LNCaP clone FGC (cell line): Measurements from ENCODE around the gene KRTAP27-1.
A peak's percentile ranks its signal among the peaks of the same experiment; 100 is the strongest.

Source experiments
- DNase-seq: peaks from one replicate; pipeline ENCODE4 v3.0.0-alpha.2; 2011; ENCODE audit warnings: low read depth
- H3K4me3 ChIP-seq: 2 replicates; pipeline ENCODE4 v1.5.1; 2011; ENCODE audit warnings: mild to moderate bottlenecking, low read depth, low read length, control low read depth
- TF ChIP-seq, protein P1 (sequence below): IDR thresholded peaks from 2 replicates; pipeline ENCODE4 v1.5.1; 2012; ENCODE audit warnings: mild to moderate bottlenecking; ENCODE audit not compliant: control insufficient read depth, insufficient read depth; ENCODE audit errors: extremely low read depth

Gene KRTAP27-1

DNA sequence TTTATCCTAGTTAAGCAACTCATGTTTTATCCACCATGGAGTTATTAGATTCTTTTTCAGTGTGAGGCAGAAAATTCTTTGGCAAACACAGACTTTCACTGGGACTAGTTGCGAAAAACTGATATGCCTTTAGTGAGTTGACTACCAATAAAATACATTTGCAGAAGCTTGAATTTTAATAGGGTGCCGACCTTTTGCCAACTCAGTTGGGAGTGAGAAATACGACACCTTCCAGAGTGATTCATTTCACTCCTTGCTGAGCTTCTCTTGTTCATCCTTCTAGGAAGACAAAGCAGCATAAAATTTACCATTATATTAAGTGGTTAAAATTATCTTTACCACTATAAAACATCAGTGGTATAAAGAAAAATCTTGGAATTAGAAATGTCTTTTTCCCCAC, 12.1 kb upstream of the KRTAP27-1 start:
- no peak for DNase-seq
- TF ChIP-seq, protein P1, sequence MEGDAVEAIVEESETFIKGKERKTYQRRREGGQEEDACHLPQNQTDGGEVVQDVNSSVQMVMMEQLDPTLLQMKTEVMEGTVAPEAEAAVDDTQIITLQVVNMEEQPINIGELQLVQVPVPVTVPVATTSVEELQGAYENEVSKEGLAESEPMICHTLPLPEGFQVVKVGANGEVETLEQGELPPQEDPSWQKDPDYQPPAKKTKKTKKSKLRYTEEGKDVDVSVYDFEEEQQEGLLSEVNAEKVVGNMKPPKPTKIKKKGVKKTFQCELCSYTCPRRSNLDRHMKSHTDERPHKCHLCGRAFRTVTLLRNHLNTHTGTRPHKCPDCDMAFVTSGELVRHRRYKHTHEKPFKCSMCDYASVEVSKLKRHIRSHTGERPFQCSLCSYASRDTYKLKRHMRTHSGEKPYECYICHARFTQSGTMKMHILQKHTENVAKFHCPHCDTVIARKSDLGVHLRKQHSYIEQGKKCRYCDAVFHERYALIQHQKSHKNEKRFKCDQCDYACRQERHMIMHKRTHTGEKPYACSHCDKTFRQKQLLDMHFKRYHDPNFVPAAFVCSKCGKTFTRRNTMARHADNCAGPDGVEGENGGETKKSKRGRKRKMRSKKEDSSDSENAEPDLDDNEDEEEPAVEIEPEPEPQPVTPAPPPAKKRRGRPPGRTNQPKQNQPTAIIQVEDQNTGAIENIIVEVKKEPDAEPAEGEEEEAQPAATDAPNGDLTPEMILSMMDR, result no peak
- no peak overlapping the region for H3K4me3 ChIP-seq

DNA sequence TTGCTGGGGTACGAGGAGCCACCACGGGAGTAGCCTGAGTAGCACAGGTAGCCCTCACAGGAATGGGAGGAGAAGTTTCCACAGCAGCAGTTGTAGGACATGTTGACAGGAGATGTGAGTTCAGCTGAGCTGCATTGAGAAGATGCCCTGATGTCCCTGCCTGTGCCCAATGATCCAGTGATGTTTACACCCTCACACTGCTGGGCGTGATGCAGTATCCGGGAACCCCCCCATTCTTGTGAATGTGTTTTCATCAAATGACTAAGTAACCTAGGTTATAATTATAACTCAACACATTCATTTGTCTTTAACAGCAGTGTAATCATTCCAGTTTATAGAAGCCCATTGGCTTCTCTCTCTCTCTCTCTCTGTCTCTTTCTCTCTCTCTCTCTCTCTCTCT, 11.0 kb upstream of the KRTAP27-1 start, which contains the start of gene KRTAP23-1:
KRTAP23-1 (minus strand) TSS at position 101 of the 400 bp plus-strand sequence; CDS start at position 101, 0 bp downstream.
- no peak within 1 kb of the TSS for H3K4me3 ChIP-seq
- no peak for DNase-seq
- TF ChIP-seq, protein P1, result no peak

DNA sequence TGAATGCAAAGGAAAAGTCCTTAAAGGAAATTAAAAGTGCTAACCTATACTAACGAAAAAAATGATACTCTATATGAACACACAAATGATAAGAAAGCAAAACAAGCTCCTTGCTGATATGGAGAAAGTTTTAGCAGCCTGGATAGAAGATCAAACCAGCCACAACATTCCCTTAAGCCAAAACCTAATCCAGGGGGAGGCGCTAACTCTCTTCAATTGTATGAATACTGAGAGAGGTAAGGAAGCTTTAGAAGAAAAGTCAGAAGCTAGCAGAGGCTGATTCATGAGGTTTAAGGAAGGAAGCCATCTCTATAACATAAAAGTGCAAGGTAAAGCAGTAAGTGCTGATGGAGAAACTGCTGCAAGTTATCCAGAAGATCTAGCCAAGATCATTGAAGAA, 7.5 kb upstream of the KRTAP27-1 start:
- H3K4me3 ChIP-seq, result no peak overlapping the region
- TF ChIP-seq, protein P1, result no peak
- DNase-seq, result no peak

DNA sequence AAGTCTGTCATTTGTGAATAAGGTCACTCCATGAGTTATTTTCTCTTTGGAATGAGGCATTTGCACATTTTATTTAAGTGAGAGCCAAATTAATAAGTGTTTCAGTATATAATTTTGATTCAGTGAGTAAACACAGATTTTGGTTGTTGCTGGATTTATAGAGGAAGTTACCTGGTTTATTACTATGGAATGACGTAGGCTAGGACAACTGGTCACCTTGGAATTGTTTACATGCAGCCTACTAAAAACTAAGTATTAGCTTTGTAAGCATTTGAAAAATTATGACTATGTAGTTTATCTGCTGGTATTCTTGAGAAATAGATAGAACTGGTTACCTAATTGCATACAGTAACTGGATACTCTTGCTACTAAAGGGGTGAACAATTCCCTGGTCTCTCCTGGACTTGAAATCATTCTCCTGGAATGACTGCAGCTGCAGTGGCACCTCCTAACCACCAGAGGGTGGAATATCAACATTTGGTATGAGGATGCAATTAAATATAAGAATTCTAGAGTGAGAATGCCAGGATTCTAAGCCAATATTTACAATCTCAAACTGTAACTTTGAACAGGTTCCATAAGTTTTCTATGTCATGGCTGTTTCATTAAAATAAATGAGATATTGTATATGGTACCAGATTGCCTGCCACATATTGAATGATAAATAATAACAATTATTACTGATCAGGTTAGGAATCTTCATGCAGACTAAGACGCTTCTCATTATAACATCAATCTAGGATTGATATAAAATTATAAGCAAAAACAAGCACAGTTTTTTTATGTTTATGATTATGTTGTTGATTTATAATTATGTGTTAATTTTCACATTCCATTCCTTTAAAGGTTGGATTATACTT, 3.5 kb upstream of the KRTAP27-1 start:
- H3K4me3 ChIP-seq, result no peak overlapping the region
- TF ChIP-seq, protein P1, result peak; percentile 78
- DNase-seq, result peak; percentile 81

DNA sequence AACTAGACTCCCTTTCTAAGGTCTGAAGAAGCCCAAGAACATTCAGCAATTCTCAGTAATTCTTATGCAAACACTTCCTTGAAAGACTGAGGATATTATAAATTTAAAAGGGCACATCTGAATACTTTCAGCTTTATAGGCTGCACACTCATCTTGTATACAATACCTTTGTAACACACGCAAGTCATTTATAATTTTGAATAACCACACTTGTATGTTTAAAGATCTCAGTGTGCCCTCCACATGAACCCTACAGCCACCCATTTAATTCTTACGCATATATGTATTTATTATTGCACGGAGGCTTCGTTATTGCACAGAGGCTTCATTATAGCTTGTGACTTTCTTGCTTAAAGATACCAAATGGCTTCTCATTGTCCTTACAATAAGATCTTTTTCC, 1.2 kb upstream of the KRTAP27-1 start:
- DNase-seq, result peak; percentile 27

DNA sequence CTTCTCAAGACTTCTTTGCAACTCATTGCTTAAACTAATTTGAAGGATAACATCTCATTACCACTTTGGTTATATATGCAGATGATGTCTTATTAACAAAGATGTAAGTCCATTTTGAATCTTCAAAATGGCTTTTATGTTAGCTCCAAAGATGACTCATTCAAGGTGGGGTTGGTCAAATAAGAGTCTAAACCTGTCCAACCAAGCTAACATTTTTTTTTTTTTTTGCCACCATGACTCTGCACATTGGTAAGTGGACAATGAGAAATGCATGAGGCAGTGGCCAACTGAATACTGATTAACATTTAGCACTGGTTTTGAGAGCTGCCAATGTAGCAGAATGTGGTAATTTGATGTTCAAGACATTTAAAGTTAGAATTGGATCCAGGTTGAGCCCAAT, 278 bp upstream of the KRTAP27-1 start:
- TF ChIP-seq, protein P1, result no peak
- no peak overlapping the region for H3K4me3 ChIP-seq
- no peak for DNase-seq

More for the DNA sequence above, 1.2 kb upstream of the KRTAP27-1 start:
- TF ChIP-seq, protein P1, result no peak
- no peak overlapping the region for H3K4me3 ChIP-seq
